ENCODE data around the gene TERF2IP. TPM values are rescaled to one million over a fixed set of nuclear protein-coding genes. Genes with fewer than 3 reads are reported as not detected.

TERF2IP gene
- total and polyA plus RNA-seq, 9 of the 15 experiments (the other 6 are each of a cell fraction or from before 2014, with no cell fraction given): 14.5 to 64.2 (median 47.0) TPM

DNA sequence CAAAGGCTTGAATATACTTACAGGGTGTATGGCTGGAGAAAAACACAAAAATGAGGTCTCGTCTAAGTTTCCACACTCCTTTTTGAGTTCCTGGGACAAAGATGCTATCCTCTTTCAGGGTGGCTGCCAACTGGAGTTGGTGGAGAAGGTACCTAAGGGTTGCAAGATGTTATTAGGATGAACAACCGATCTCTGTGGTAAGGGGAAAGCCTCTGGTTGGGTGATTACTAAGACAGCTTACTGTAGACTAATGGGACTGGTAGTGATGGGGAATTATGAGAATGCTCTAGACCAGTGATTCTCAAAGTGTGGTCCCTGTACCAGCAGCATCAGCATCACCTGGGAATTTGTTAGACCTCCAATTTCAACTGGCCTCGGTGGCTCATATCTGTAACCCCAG is 30.5 kb upstream of the TERF2IP start:
- in situ Hi-C loops (cut with MboI): no loop called here
- H3K79me2 ChIP-seq (ENCODE audit: control insufficient read depth, insufficient read depth, low read length): peaks cover 5% of the 10 kb centered on the region
- no peak overlapping the region for H3K4me2 ChIP-seq (ENCODE audit: insufficient read depth, low read length)
- ChIA-PET POLR2A (no interaction called here), CTCF (ENCODE audit: low intra/inter-chr PET ratio) (no interaction called here)
- FAIRE-seq (no peak), DNase-seq (ENCODE audit: extremely low read depth in 1 of 4, low spot score in 3 of 4) (no peak), ATAC-seq (no peak)
- H4K20me1 ChIP-seq (replicated peaks; ENCODE audit: control insufficient read depth, insufficient read depth, low read length): no peaks in the 10 kb centered on the region
- no peak overlapping the region for H3K9ac ChIP-seq (ENCODE audit: insufficient read depth in 1 of 2, low read depth in 2 of 2, low read length in 2 of 2)
- no peaks in the 10 kb centered on the region for H3K27me3 ChIP-seq (ENCODE audit: control insufficient read depth in 2 of 2, insufficient read depth in 2 of 2, low read length in 2 of 2)
- H3K4me3 ChIP-seq: no peak overlapping the region
- H2AFZ ChIP-seq (ENCODE audit: low read depth, low read length): no peak overlapping the region
- no TSS peak for BruUV-seq (replicated peaks)
- 82% methylated on average over 3 of the region's 3 CpGs for WGBS (ENCODE audit: insufficient coverage, low coverage, missing lambda C conversion rate)
- H3K9me1 ChIP-seq (ENCODE audit: control insufficient read depth, insufficient read depth, low read length): no peaks in the 10 kb centered on the region
- H3K27ac ChIP-seq (ENCODE audit: extremely low read depth, low read depth, low read length): no peak overlapping the region
- intact Hi-C loops (cut with micrococcal nuclease): no loop called here
- H3K4me1 ChIP-seq (replicated peaks in 1 of 2; ENCODE audit: control insufficient read depth in 2 of 2, insufficient read depth in 2 of 2, low read length in 2 of 2): peaks cover 14 to 20% of the 10 kb centered on the region in 2 experiments
- peaks cover 51% of the 10 kb centered on the region for H3K36me3 ChIP-seq (ENCODE audit: control insufficient read depth, insufficient read depth, low read length)
- TF ChIP-seq ZNF133 (CRISPR knock-in tag; IDR thresholded peaks at IDR 0.05) (no peak), MEF2D (tag; conservative IDR thresholded peaks at IDR 0.05; ENCODE audit: low read depth) (no peak), SNIP1 (IDR thresholded peaks at IDR 0.05; ENCODE audit: low read depth) (no peak), ZNF79 (CRISPR knock-in tag; IDR thresholded peaks at IDR 0.05; ENCODE audit: low read depth) (no peak), TCF7 (IDR thresholded peaks at IDR 0.05; ENCODE audit: borderline replicate concordance) (no peak), CTBP1 (IDR thresholded peaks at IDR 0.05; ENCODE audit: borderline replicate concordance) (no peak), MXI1 (IDR thresholded peaks at IDR 0.05; ENCODE audit: low read depth, low read length) (no peak), ETV6 (IDR thresholded peaks at IDR 0.05; ENCODE audit: borderline replicate concordance in 1 of 2, low read depth in 2 of 2, low read length in 1 of 2) (no peak), ETV6 (CRISPR knock-in tag; IDR thresholded peaks at IDR 0.05; ENCODE audit: borderline replicate concordance) (no peak), ZSCAN29 (IDR thresholded peaks at IDR 0.05) (no peak), KLF16 (IDR thresholded peaks at IDR 0.05) (no peak), ZNF3 (CRISPR knock-in tag; IDR thresholded peaks at IDR 0.05) (no peak), ZNF76 (CRISPR knock-in tag; IDR thresholded peaks at IDR 0.05; ENCODE audit: borderline replicate concordance) (no peak)
- H3K9me3 ChIP-seq (replicated peaks; ENCODE audit: control insufficient read depth, insufficient read depth, low read depth, low read length): no peaks in the 10 kb centered on the region

Measured in K562 (cell line).